Psoas muscle (tissue), 8 donors: ENCODE results near the gene KYAT1. TPM values are rescaled to one million over a fixed set of nuclear protein-coding genes. Genes with fewer than 3 reads are reported as not detected.
A peak's percentile ranks its signal among the peaks of the same experiment; 100 is the strongest.

Experiments used
- ATAC-seq, 4 donors: fragments of 200-7000 bp; cut with Tn5 transposase; one replicate each; pipeline ENCODE4 v1.9.1; 2020; ENCODE audit warnings: moderate library complexity in 3 of 4, mild to moderate bottlenecking in 2 of 4
- DNase-seq, 2 donors: peaks; one replicate each; pipeline ENCODE4 v3.0.0-alpha.2; 2020
- H3K27ac ChIP-seq: fragments of 200-600 bp; one replicate; pipeline ENCODE4 v1.8.0; 2022
- H3K27me3 ChIP-seq, 3 donors: fragments of 200-600 bp in 1 of 3; one replicate each; pipeline versions ENCODE4 v1.6.1 to v1.8.0; 2013 to 2022; ENCODE audit warnings: low read length in 2 of 3, mild to moderate bottlenecking in 2 of 3, moderate library complexity in 1 of 3; ENCODE audit not compliant: insufficient read depth in 3 of 3
- H3K36me3 ChIP-seq, 2 donors: fragments of 200-600 bp in 1 of 2; one replicate each; pipeline versions ENCODE4 v1.6.1 to v1.8.0; 2013 to 2022; ENCODE audit warnings: low read depth in 1 of 2, mild to moderate bottlenecking in 1 of 2, moderate library complexity in 1 of 2; ENCODE audit not compliant: insufficient read depth in 1 of 2
- H3K4me1 ChIP-seq: fragments of 200-600 bp; one replicate; pipeline ENCODE4 v1.8.0; 2022
- H3K4me3 ChIP-seq: fragments of 200-600 bp; one replicate; pipeline ENCODE4 v1.8.0; 2022; ENCODE audit warnings: mild to moderate bottlenecking
- H3K9me3 ChIP-seq: fragments of 200-600 bp; one replicate; pipeline ENCODE4 v1.8.0; 2022
- CTCF ChIP-seq: fragments of 200-600 bp; IDR thresholded peaks from one replicate; pipeline ENCODE4 v1.8.0; 2022; ENCODE audit warnings: antibody characterized with exemption
- WGBS, 3 donors: extraction: QIAGEN DNeasy Blood & Tissue Kit; methylation state at CpG; one replicate each; pipeline versions ENCODE4 v1.1.6 to v1.1.7; 2013; 5-methylcytosine and 5-hydroxymethylcytosine counted together
- intact Hi-C, 2 donors: fragments of 100-400 bp; cut with DNase I; formaldehyde crosslinking; loops; one replicate each; pipeline versions ENCODE4 v1.11.0 to v1.14.2; 2022
- polyA plus RNA-seq, 3 donors: library from polyadenylated mRNA; stranded (reverse); fragments of 200-250 nt; gene quantifications; one replicate each; pipeline ENCODE4 v1.2.3, GENCODE V29; 2013
- total RNA-seq, 4 donors: library from RNA; stranded (reverse); fragmentation: NEBNext Ultra II Directional in 2 of 4; extraction: Animal tissue kit (Norgen Biotek cat#: 25700) in 2 of 4; gene quantifications; one replicate each; pipeline versions ENCODE4 v1.2.1 to v1.2.4, GENCODE V29; 2021 to 2023
- donor health status: healthy with polysubstance abuse.
- donor health status: DM: no; HTN: no; CAD: no; lungs with moderate emphysema.
- donor health status: Bipolar disorder and iron deficiency.
- donor health status: healthy.
- donor health status: DM: yes; HTN: yes; CAD: no.
- donor health status: DM: no; HTN: no; CAD: no.
- donor health status: DM: no; HTN: no; CAD: no.
- donor health status: DM: yes; HTN: yes; CAD: no.

Gene KYAT1
- total and polyA plus RNA-seq, 7 donors = 6.4 to 12.0 (median 7.5) TPM

- ATAC-seq (peak in 1 of 4 donors; percentile 7), DNase-seq (no peak)
- WGBS, 3 donors = 75 to 79% (median 79%) methylated on average over 15 of the region's 15 CpGs
- Histone ChIP-seq H3K4me1 (peaks cover 12% of the 10 kb centered on the region), H3K36me3 (peaks cover 8 to 76% of the 10 kb centered on the region in 2 donors), H3K27me3 (no peaks in the 10 kb centered on the region), H3K9me3 (no peaks in the 10 kb centered on the region), H3K4me3 (no peak overlapping the region), H3K27ac (peak overlapping the region; percentile 37)
- no peak for TF ChIP-seq CTCF
- intact Hi-C loops = no loop called here
Observed at GRCh38 chr9:128891321-128892220, 9.8 kb upstream of the KYAT1 start.

DNA sequence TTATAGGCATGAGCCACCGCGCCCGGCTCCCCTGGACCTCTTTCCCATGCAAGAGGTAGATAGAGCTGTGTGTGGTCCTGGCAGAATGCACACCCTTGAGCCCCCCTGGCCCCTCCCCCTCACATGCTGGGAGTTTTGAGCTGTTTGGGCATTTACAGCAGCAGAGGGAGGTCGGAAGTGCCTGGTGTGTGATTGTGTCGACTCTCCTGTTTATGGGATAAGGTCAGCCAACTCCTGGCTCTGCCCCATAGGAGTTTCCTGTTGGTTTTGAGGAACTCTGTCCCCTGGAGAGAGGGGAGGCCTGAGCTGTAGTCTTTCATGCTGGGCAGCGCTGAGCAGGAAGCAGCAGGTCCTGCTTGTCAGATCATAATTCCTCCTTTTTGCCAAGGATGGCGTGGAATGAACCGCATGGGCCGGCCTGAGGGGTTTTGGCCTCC, 6.2 kb upstream of the KYAT1 start:
- intact Hi-C loops = no loop called here
- Histone ChIP-seq H3K4me3 (no peak overlapping the region), H3K9me3 (no peaks in the 10 kb centered on the region), H3K36me3 (peaks cover 8 to 54% of the 10 kb centered on the region in 2 donors), H3K27me3 (no peaks in the 10 kb centered on the region), H3K4me1 (peaks cover 27% of the 10 kb centered on the region), H3K27ac (no peak overlapping the region)
- 25 to 38% (median 37%) methylated on average over 9 of the region's 9 CpGs for WGBS, 3 donors
- DNase-seq = no peak
- ATAC-seq = no peak
- TF ChIP-seq CTCF = no peak

GRCh38 chr9:128887049-128887448, 5.3 kb upstream of the KYAT1 start:
- Histone ChIP-seq H3K27ac (no peak overlapping the region), H3K4me1 (peaks cover 19% of the 10 kb centered on the region)

GRCh38 chr9:128886211-128886891, 4.6 kb upstream of the KYAT1 start:
- intact Hi-C loops = no loop called here
- TF ChIP-seq CTCF = no peak
- DNase-seq (no peak), ATAC-seq (no peak)
- Histone ChIP-seq H3K4me1 (peaks cover 19% of the 10 kb centered on the region), H3K9me3 (no peaks in the 10 kb centered on the region), H3K4me3 (peak overlapping the region; percentile 18), H3K27ac (no peak overlapping the region), H3K36me3 (peaks cover 8 to 43% of the 10 kb centered on the region in 2 donors), H3K27me3 (no peaks in the 10 kb centered on the region)
- 61 to 63% (median 61%) methylated on average over 13 of the region's 13 CpGs for WGBS, 3 donors

More at GRCh38 chr9:128887049-128887448, 5.3 kb upstream of the KYAT1 start:
- Histone ChIP-seq H3K9me3 (no peaks in the 10 kb centered on the region), H3K27me3 (no peaks in the 10 kb centered on the region), H3K36me3 (peaks cover 8 to 48% of the 10 kb centered on the region in 2 donors), H3K4me3 (no peak overlapping the region)
- 96 to 100% (median 98%) methylated on average over 3 of the region's 3 CpGs for WGBS, 3 donors
- DNase-seq (no peak), ATAC-seq (no peak)
- no peak for TF ChIP-seq CTCF
- intact Hi-C loops = no loop called here
